Fibroblast of peridontal ligament (primary cell): ENCODE data around the gene OGFOD3.

Experiments
- DNase-seq: peaks from one replicate; pipeline ENCODE4 v3.0.0-alpha.2; 2010; ENCODE audit errors: extremely low read depth

The OGFOD3 gene

GRCh38 chr17:82446649-82447048 lies 28.3 kb upstream of the OGFOD3 start:
- DNase-seq, result no peak

- DNase-seq, result no peak
Measured at GRCh38 chr17:82446124-82446523, 27.7 kb upstream of the OGFOD3 start.

- no peak for DNase-seq
Measured at GRCh38 chr17:82445542-82445941, 27.2 kb upstream of the OGFOD3 start.

- DNase-seq, result no peak
Measured at GRCh38 chr17:82444941-82445521, 26.6 kb upstream of the OGFOD3 start.

GRCh38 chr17:82444284-82444893 lies 26.0 kb upstream of the OGFOD3 start:
- DNase-seq, result no peak

GRCh38 chr17:82443465-82444283 lies 25.3 kb upstream of the OGFOD3 start:
- no peak for DNase-seq

- DNase-seq, result no peak
Measured at GRCh38 chr17:82442643-82443464, 24.5 kb upstream of the OGFOD3 start.

- DNase-seq, result no peak
Measured at GRCh38 chr17:82441691-82442487, 23.5 kb upstream of the OGFOD3 start.

- DNase-seq, result no peak
Measured at GRCh38 chr17:82440991-82441627, 22.7 kb upstream of the OGFOD3 start.

- no peak for DNase-seq
Measured at GRCh38 chr17:82440469-82440981, 22.1 kb upstream of the OGFOD3 start.

- no peak for DNase-seq
Measured at GRCh38 chr17:82439829-82440365, 21.5 kb upstream of the OGFOD3 start.

GRCh38 chr17:82439194-82439828 lies 20.9 kb upstream of the OGFOD3 start:
- no peak for DNase-seq

GRCh38 chr17:82438401-82439193 lies 20.2 kb upstream of the OGFOD3 start:
- no peak for DNase-seq

- DNase-seq, result no peak
Measured at GRCh38 chr17:82437325-82437668, 18.9 kb upstream of the OGFOD3 start.

GRCh38 chr17:82436601-82437324 lies 18.4 kb upstream of the OGFOD3 start:
- DNase-seq, result no peak

GRCh38 chr17:82435601-82436583 lies 17.5 kb upstream of the OGFOD3 start:
- no peak for DNase-seq

- DNase-seq, result no peak
Measured at GRCh38 chr17:82435103-82435502, 16.7 kb upstream of the OGFOD3 start.
